GM21619 (cell line): ENCODE measurements around the gene FAM117A.
A peak's percentile ranks its signal among the peaks of the same experiment; 100 is the strongest.
"Not testable (repeated sequence)": the region's sequence is repeated elsewhere in the genome, so short reads cannot be mapped to it uniquely, and the experiment has no call there.

Experiments
- ATAC-seq: cut with Tn5 transposase; IDR thresholded peaks from one replicate; pipeline ENCODE4 v1.9.1; 2021; ENCODE audit not compliant: unreplicated experiment

Gene FAM117A

GRCh38 chr17:49764559-49765180, 739 bp upstream of the FAM117A start:
- no peak for ATAC-seq

- ATAC-seq: no peak
These were observed 1.6 kb downstream of the FAM117A start for GRCh38 chr17:49762151-49762941.

- no peak for ATAC-seq
These were observed 2.9 kb downstream of the FAM117A start for GRCh38 chr17:49760932-49761558.

GRCh38 chr17:49760296-49760695, 3.6 kb downstream of the FAM117A start:
- no peak for ATAC-seq

- no peak for ATAC-seq
These were observed 4.7 kb downstream of the FAM117A start for GRCh38 chr17:49759203-49759602.

GRCh38 chr17:49758464-49759010, 5.4 kb downstream of the FAM117A start:
- not testable (repeated sequence) for ATAC-seq

- no peak for ATAC-seq
These were observed 6.7 kb downstream of the FAM117A start for GRCh38 chr17:49757151-49757777.

GRCh38 chr17:49756323-49757150, 7.4 kb downstream of the FAM117A start:
- ATAC-seq: no peak

GRCh38 chr17:49755663-49756283, 8.2 kb downstream of the FAM117A start:
- no peak for ATAC-seq

GRCh38 chr17:49753959-49754391, 10.0 kb downstream of the FAM117A start:
- no peak for ATAC-seq

- no peak for ATAC-seq
These were observed 11.4 kb downstream of the FAM117A start for GRCh38 chr17:49752508-49752907.

GRCh38 chr17:49749730-49750129, 14.2 kb downstream of the FAM117A start:
- no peak for ATAC-seq

GRCh38 chr17:49748791-49749190, 15.1 kb downstream of the FAM117A start:
- peak; percentile 75 for ATAC-seq

GRCh38 chr17:49748223-49748622, 15.7 kb downstream of the FAM117A start:
- no peak for ATAC-seq

GRCh38 chr17:49747632-49748031, 16.3 kb downstream of the FAM117A start:
- ATAC-seq: no peak

GRCh38 chr17:49746791-49747490, 17.0 kb downstream of the FAM117A start:
- ATAC-seq: peak; percentile 36

- no peak for ATAC-seq
These were observed 18.5 kb downstream of the FAM117A start for GRCh38 chr17:49745175-49746139.

- ATAC-seq: no peak
These were observed 21.7 kb downstream of the FAM117A start for GRCh38 chr17:49742166-49742638.
